Heart left ventricle (tissue), 13 donors: Measurements from ENCODE around the gene ATF4.

ENCODE experiments used
- CTCF ChIP-seq, 12 donors: fragments of 200-600 bp; sonication (generic) in 4 of 12; IDR thresholded peaks; one replicate each; pipeline versions ENCODE4 v1.5.0 to v1.8.0; 2018 to 2022; ENCODE audit warnings: antibody characterized with exemption in 12 of 12, mild to moderate bottlenecking in 5 of 12
- POLR2A ChIP-seq, 2 donors: fragments of 450-650 bp; IDR thresholded peaks; one replicate each; pipeline ENCODE4 v1.6.1; 2017; ENCODE audit warnings: antibody characterized with exemption in 2 of 2, mild to moderate bottlenecking in 2 of 2, moderate library complexity in 2 of 2
- donor health status: ischemic (EF 13 %, LVEDD 7.1; RV severe dilation, severe dysfunction).
- donor health status: DM: no; HTN: yes; CAD: no.
- donor health status: DM: no; HTN: no; CAD: no.
- donor health status: ischemic (EF 25% LVEDD 6.9; RV normal size, moderate dysfunction).
- donor health status: ischemic (EF 25% LVEDD 5.7; RV mildly dilated, moderate dysfunction).
- donor health status: ischemic (EF 35%, LVEDD 5.7; RV mildly dilated, moderate dysfunction).
- donor health status: nonischemic (EF 11% LVEDD 7.7; RV severe dilation, severe dysfunction).
- donor health status: DM: yes; HTN: yes; CAD: no.
- donor health status: PGD.
- donor health status: ischemic (EF 29% LVEDD 5.4; RV normal size, mild dysfunction).
- donor health status: nonischemic (EF 23%, LVEDD 6.1; RV moderate dilation, normal function).

- no peak for TF ChIP-seq CTCF (IDR thresholded peaks at IDR 0.05)
- no peak for TF ChIP-seq POLR2A (IDR thresholded peaks at IDR 0.05)
Observed at GRCh38 chr22:39537975-39538374, 17.6 kb downstream of the ATF4 start.
